Measurements from ENCODE around the gene CBLIF. TPM values are rescaled to one million over a fixed set of nuclear protein-coding genes. Genes with fewer than 3 reads are reported as not detected.

The CBLIF gene
- total RNA-seq, 1 donor from 2014 or later, result not detected

- peaks cover 28 to 40% (median 32%) of the 10 kb centered on the region in 3 donors for H3K36me3 ChIP-seq (ENCODE audit: control insufficient read depth in 3 of 3, insufficient read depth in 3 of 3, low read length in 3 of 3)
Observed at GRCh38 chr11:59802639-59803176, 42.6 kb downstream of the CBLIF start.

DNA sequence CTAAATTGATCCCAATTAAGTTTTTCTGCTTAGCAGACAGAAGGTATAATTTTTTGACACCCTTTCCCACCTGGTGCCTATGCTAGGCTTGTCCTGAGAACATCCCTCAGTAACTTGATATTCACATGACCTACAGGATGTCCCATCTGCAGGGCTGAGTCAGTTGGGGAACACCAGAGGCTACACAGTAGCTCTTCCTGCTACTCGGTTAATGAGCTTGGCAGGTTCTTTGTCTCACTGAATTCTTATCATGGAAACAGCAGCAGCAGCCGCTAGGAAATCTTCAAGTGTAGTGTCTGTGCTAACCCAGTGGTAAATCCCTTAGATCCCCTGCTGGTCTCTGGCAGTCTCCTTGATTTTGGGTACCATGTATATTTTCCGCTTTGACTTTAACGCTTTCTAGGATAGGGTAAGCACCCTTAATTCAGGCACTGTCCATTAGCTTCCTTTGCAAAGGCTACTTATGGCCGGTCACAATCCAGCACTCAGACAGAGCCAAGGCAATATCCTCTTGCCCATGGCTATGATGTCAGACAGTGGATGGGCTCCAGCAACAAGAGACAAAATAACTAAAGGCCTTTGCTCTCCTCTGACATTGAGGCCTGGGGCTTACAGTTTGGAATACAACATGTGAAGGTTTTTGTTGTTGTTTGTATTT is 43.2 kb downstream of the CBLIF start:
- Histone ChIP-seq H3K9ac (ENCODE audit: low read depth in 1 of 3, low read length in 3 of 3) (peak overlapping the region in 2 of 3 donors; percentile 34 to 48), H3K9me3 (ENCODE audit: control insufficient read depth in 3 of 3, low read length in 3 of 3) (no peaks in the 10 kb centered on the region), H3K27ac (ENCODE audit: low read depth, low read length) (peak overlapping the region; percentile 45), H3K36me3 (ENCODE audit: control insufficient read depth in 3 of 3, insufficient read depth in 3 of 3, low read length in 3 of 3) (peaks cover 25 to 34% (median 31%) of the 10 kb centered on the region in 3 donors), H3K4me1 (ENCODE audit: control insufficient read depth in 3 of 3, insufficient read depth in 3 of 3, low read length in 3 of 3) (peaks cover 5 to 8% (median 7%) of the 10 kb centered on the region in 3 donors), H3K4me3 (ENCODE audit: low read length in 3 of 3) (peak overlapping the region in 2 of 3 donors; percentile 8 to 23), H3K27me3 (ENCODE audit: control insufficient read depth in 3 of 3, insufficient read depth in 3 of 3, low read length in 3 of 3) (no peaks in the 10 kb centered on the region)

More at GRCh38 chr11:59802639-59803176, 42.6 kb downstream of the CBLIF start:
- Histone ChIP-seq H3K9me3 (ENCODE audit: control insufficient read depth in 3 of 3, low read length in 3 of 3) (no peaks in the 10 kb centered on the region), H3K27ac (ENCODE audit: low read depth, low read length) (peak overlapping the region; percentile 45), H3K9ac (ENCODE audit: low read depth in 1 of 3, low read length in 3 of 3) (no peak overlapping the region), H3K4me1 (ENCODE audit: control insufficient read depth in 3 of 3, insufficient read depth in 3 of 3, low read length in 3 of 3) (peaks cover 5 to 8% (median 7%) of the 10 kb centered on the region in 3 donors), H3K4me3 (ENCODE audit: low read length in 3 of 3) (no peak overlapping the region), H3K27me3 (ENCODE audit: control insufficient read depth in 3 of 3, insufficient read depth in 3 of 3, low read length in 3 of 3) (no peaks in the 10 kb centered on the region)

GRCh38 chr11:59801160-59801706 is 44.1 kb downstream of the CBLIF start:
- H3K27ac ChIP-seq (ENCODE audit: low read depth, low read length), result no peak overlapping the region
- no peak overlapping the region for H3K4me3 ChIP-seq (ENCODE audit: low read length in 3 of 3)
- H3K27me3 ChIP-seq (ENCODE audit: control insufficient read depth in 3 of 3, insufficient read depth in 3 of 3, low read length in 3 of 3), result no peaks in the 10 kb centered on the region
- H3K9ac ChIP-seq (ENCODE audit: low read depth in 1 of 3, low read length in 3 of 3), result no peak overlapping the region
- H3K4me1 ChIP-seq (ENCODE audit: control insufficient read depth in 3 of 3, insufficient read depth in 3 of 3, low read length in 3 of 3), result peaks cover 5 to 8% (median 7%) of the 10 kb centered on the region in 3 donors
- peaks cover 17 to 29% (median 27%) of the 10 kb centered on the region in 3 donors for H3K36me3 ChIP-seq (ENCODE audit: control insufficient read depth in 3 of 3, insufficient read depth in 3 of 3, low read length in 3 of 3)
- H3K9me3 ChIP-seq (ENCODE audit: control insufficient read depth in 3 of 3, low read length in 3 of 3), result no peaks in the 10 kb centered on the region

- Histone ChIP-seq H3K4me3 (ENCODE audit: low read length in 3 of 3) (no peak overlapping the region), H3K4me1 (ENCODE audit: control insufficient read depth in 3 of 3, insufficient read depth in 3 of 3, low read length in 3 of 3) (peaks cover 5 to 8% (median 7%) of the 10 kb centered on the region in 3 donors), H3K9me3 (ENCODE audit: control insufficient read depth in 3 of 3, low read length in 3 of 3) (no peaks in the 10 kb centered on the region), H3K36me3 (ENCODE audit: control insufficient read depth in 3 of 3, insufficient read depth in 3 of 3, low read length in 3 of 3) (peaks cover 16 to 31% (median 29%) of the 10 kb centered on the region in 3 donors), H3K9ac (ENCODE audit: low read depth in 1 of 3, low read length in 3 of 3) (no peak overlapping the region), H3K27me3 (ENCODE audit: control insufficient read depth in 3 of 3, insufficient read depth in 3 of 3, low read length in 3 of 3) (no peaks in the 10 kb centered on the region), H3K27ac (ENCODE audit: low read depth, low read length) (no peak overlapping the region)
Observed at GRCh38 chr11:59800390-59801025, 44.8 kb downstream of the CBLIF start.

GRCh38 chr11:59794417-59794816 is 50.9 kb downstream of the CBLIF start:
- Histone ChIP-seq H3K9me3 (ENCODE audit: control insufficient read depth in 3 of 3, low read length in 3 of 3) (no peaks in the 10 kb centered on the region), H3K27me3 (ENCODE audit: control insufficient read depth in 3 of 3, insufficient read depth in 3 of 3, low read length in 3 of 3) (no peaks in the 10 kb centered on the region), H3K9ac (ENCODE audit: low read depth in 1 of 3, low read length in 3 of 3) (no peak overlapping the region), H3K4me3 (ENCODE audit: low read length in 3 of 3) (no peak overlapping the region), H3K4me1 (ENCODE audit: control insufficient read depth in 3 of 3, insufficient read depth in 3 of 3, low read length in 3 of 3) (no peaks in the 10 kb centered on the region), H3K27ac (ENCODE audit: low read depth, low read length) (no peak overlapping the region), H3K36me3 (ENCODE audit: control insufficient read depth in 3 of 3, insufficient read depth in 3 of 3, low read length in 3 of 3) (peaks cover 51 to 55% (median 53%) of the 10 kb centered on the region in 3 donors)

DNA sequence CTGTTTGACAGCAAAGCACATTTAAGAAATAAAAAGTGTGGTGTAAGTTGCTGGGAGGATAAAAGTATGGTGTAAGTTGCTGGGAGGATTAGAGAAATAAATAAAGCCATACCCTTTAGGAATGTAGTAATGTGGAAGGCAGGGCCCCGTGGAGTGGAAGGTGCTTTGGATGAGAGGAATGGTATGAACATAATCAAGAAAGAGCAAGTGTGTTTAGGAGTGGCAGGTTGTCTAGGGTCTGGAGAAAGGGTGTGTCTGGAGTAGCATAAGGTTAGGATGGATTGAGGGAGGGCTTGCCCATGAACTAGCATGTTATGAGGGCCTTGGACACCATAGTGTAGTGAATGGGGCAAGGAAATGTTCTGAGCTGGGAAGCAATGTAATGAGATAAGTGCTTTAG is 52.8 kb downstream of the CBLIF start:
- H3K27ac ChIP-seq (ENCODE audit: low read depth, low read length), result no peak overlapping the region
- H3K4me1 ChIP-seq (ENCODE audit: control insufficient read depth in 3 of 3, insufficient read depth in 3 of 3, low read length in 3 of 3), result no peaks in the 10 kb centered on the region
- no peak overlapping the region for H3K9ac ChIP-seq (ENCODE audit: low read depth in 1 of 3, low read length in 3 of 3)
- H3K36me3 ChIP-seq (ENCODE audit: control insufficient read depth in 3 of 3, insufficient read depth in 3 of 3, low read length in 3 of 3), result peaks cover 51 to 60% (median 59%) of the 10 kb centered on the region in 3 donors
- no peak overlapping the region for H3K4me3 ChIP-seq (ENCODE audit: low read length in 3 of 3)
- H3K27me3 ChIP-seq (ENCODE audit: control insufficient read depth in 3 of 3, insufficient read depth in 3 of 3, low read length in 3 of 3), result no peaks in the 10 kb centered on the region
- H3K9me3 ChIP-seq (ENCODE audit: control insufficient read depth in 3 of 3, low read length in 3 of 3), result no peaks in the 10 kb centered on the region

DNA sequence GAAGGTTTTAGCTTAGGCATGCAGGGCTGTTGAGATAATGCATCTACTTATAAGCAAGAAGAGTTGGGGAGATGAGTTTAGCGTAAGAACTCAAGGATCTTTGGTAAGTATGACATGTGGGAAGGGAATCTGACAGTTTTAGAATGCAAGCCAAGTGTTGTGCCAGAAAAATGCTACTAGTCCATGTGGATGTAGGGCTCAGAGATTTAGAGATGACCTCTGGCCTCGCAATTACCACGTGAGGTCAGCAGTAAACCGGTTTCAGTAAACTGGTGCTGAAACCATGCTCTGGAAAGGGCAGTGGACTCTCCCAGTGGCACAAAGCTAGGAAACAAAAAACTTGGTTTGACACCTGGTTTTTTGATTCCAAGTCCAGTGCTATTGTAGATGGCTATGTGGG is 53.7 kb downstream of the CBLIF start:
- no peaks in the 10 kb centered on the region for H3K9me3 ChIP-seq (ENCODE audit: control insufficient read depth in 3 of 3, low read length in 3 of 3)
- H3K36me3 ChIP-seq (ENCODE audit: control insufficient read depth in 3 of 3, insufficient read depth in 3 of 3, low read length in 3 of 3), result peaks cover 51 to 59% (median 57%) of the 10 kb centered on the region in 3 donors
- peaks cover 2 to 6% (median 4%) of the 10 kb centered on the region in 3 donors for H3K4me1 ChIP-seq (ENCODE audit: control insufficient read depth in 3 of 3, insufficient read depth in 3 of 3, low read length in 3 of 3)
- H3K9ac ChIP-seq (ENCODE audit: low read depth in 1 of 3, low read length in 3 of 3), result no peak overlapping the region
- H3K4me3 ChIP-seq (ENCODE audit: low read length in 3 of 3), result no peak overlapping the region
- no peak overlapping the region for H3K27ac ChIP-seq (ENCODE audit: low read depth, low read length)
- H3K27me3 ChIP-seq (ENCODE audit: control insufficient read depth in 3 of 3, insufficient read depth in 3 of 3, low read length in 3 of 3), result no peaks in the 10 kb centered on the region

GRCh38 chr11:59787816-59788215 is 57.5 kb downstream of the CBLIF start:
- Histone ChIP-seq H3K27me3 (ENCODE audit: control insufficient read depth in 3 of 3, insufficient read depth in 3 of 3, low read length in 3 of 3) (no peaks in the 10 kb centered on the region), H3K4me1 (ENCODE audit: control insufficient read depth in 3 of 3, insufficient read depth in 3 of 3, low read length in 3 of 3) (peaks cover 2 to 10% (median 4%) of the 10 kb centered on the region in 3 donors), H3K36me3 (ENCODE audit: control insufficient read depth in 3 of 3, insufficient read depth in 3 of 3, low read length in 3 of 3) (peaks cover 21 to 28% (median 23%) of the 10 kb centered on the region in 3 donors), H3K27ac (ENCODE audit: low read depth, low read length) (no peak overlapping the region), H3K9ac (ENCODE audit: low read depth in 1 of 3, low read length in 3 of 3) (no peak overlapping the region), H3K9me3 (ENCODE audit: control insufficient read depth in 3 of 3, low read length in 3 of 3) (no peaks in the 10 kb centered on the region), H3K4me3 (ENCODE audit: low read length in 3 of 3) (no peak overlapping the region)

DNA sequence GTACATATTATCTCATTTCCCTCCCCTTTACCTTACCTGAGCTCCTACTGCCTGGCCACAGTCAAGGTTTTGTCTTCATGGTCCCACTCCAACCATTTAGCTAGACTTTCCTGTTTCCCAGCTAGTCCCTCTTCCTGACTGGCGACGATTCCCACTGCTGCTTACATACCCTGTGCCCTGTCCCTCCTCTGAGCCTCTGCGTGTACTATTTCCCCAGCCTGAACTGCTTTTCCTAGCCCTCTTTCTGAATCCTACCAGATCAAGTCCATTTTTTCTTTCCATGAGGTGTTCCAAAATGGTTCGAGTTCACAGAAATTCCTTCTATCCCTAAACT is 58.1 kb downstream of the CBLIF start:
- no peaks in the 10 kb centered on the region for H3K9me3 ChIP-seq (ENCODE audit: control insufficient read depth in 3 of 3, low read length in 3 of 3)
- H3K27me3 ChIP-seq (ENCODE audit: control insufficient read depth in 3 of 3, insufficient read depth in 3 of 3, low read length in 3 of 3), result no peaks in the 10 kb centered on the region
- H3K4me1 ChIP-seq (ENCODE audit: control insufficient read depth in 3 of 3, insufficient read depth in 3 of 3, low read length in 3 of 3), result peaks cover 2 to 10% (median 4%) of the 10 kb centered on the region in 3 donors
- no peak overlapping the region for H3K27ac ChIP-seq (ENCODE audit: low read depth, low read length)
- no peak overlapping the region for H3K4me3 ChIP-seq (ENCODE audit: low read length in 3 of 3)
- peaks cover 16 to 22% (median 21%) of the 10 kb centered on the region in 3 donors for H3K36me3 ChIP-seq (ENCODE audit: control insufficient read depth in 3 of 3, insufficient read depth in 3 of 3, low read length in 3 of 3)
- H3K9ac ChIP-seq (ENCODE audit: low read depth in 1 of 3, low read length in 3 of 3), result no peak overlapping the region

- Histone ChIP-seq H3K9me3 (ENCODE audit: control insufficient read depth in 3 of 3, low read length in 3 of 3) (no peaks in the 10 kb centered on the region), H3K9ac (ENCODE audit: low read depth in 1 of 3, low read length in 3 of 3) (no peak overlapping the region), H3K36me3 (ENCODE audit: control insufficient read depth in 3 of 3, insufficient read depth in 3 of 3, low read length in 3 of 3) (peaks cover 10 to 15% (median 10%) of the 10 kb centered on the region in 3 donors), H3K4me3 (ENCODE audit: low read length in 3 of 3) (no peak overlapping the region), H3K27me3 (ENCODE audit: control insufficient read depth in 3 of 3, insufficient read depth in 3 of 3, low read length in 3 of 3) (no peaks in the 10 kb centered on the region), H3K27ac (ENCODE audit: low read depth, low read length) (no peak overlapping the region), H3K4me1 (ENCODE audit: control insufficient read depth in 3 of 3, insufficient read depth in 3 of 3, low read length in 3 of 3) (peaks cover 2 to 10% (median 4%) of the 10 kb centered on the region in 3 donors)
Observed at GRCh38 chr11:59785818-59786217, 59.5 kb downstream of the CBLIF start.
